IMR-90 (cell line): ENCODE data around the gene MSLN. TPM values are rescaled to one million over a fixed set of nuclear protein-coding genes. Genes with fewer than 3 reads are reported as not detected.

Experiments used
- ATAC-seq: fragments of 200-7000 bp; cut with Tn5 transposase; 2 replicates; pipeline ENCODE4 v1.9.1; 2020; ENCODE audit warnings: low read depth, mild to moderate bottlenecking, moderate library complexity
- BruUV-seq: library from RNA; stranded (reverse); fragments of 400-500 nt; replicated peaks from 2 replicates; lab custom pipeline; 2021; lab: Mats Ljungman, UMichigan
- CTCF ChIA-PET: fragments of 300-600 bp; formaldehyde crosslinking; extraction: SDS; loops from one replicate; lab custom pipeline; 2021; ENCODE audit warnings: antibody characterized with exemption; lab: Yijun Ruan, JAX
- POLR2A ChIA-PET: fragments of 300-600 bp; sonication (Branson Sonifier 250); formaldehyde crosslinking; loops from one replicate; lab custom pipeline; 2022; ENCODE audit warnings: antibody characterized with exemption; ENCODE audit not compliant: unreplicated experiment; lab: Charles Lee
- DNase-seq: peaks from one replicate; pipeline ENCODE4 v3.0.0; 2013
- H2AFZ ChIP-seq: replicated peaks from 2 replicates; pipeline ENCODE3; 2013; ENCODE audit warnings: low read length, mild to moderate bottlenecking; ENCODE audit not compliant: poor library complexity
- H2AK5ac ChIP-seq: 2 replicates; pipeline ENCODE4 v1.6.1; 2013; ENCODE audit warnings: low read depth, low read length, inconsistent platforms
- H2AK9ac ChIP-seq: replicated peaks from 2 replicates; pipeline ENCODE3; 2013; ENCODE audit warnings: mild to moderate bottlenecking, low read depth, low read length, moderate library complexity; ENCODE audit not compliant: poor library complexity
- H2BK120ac ChIP-seq: 2 replicates; pipeline ENCODE4 v1.6.1; 2013; ENCODE audit warnings: low read depth, low read length, inconsistent platforms
- H2BK15ac ChIP-seq: 3 replicates; pipeline ENCODE4 v1.6.1; 2013; ENCODE audit warnings: low read depth, low read length, inconsistent platforms
- H2BK20ac ChIP-seq: 2 replicates; pipeline ENCODE4 v1.6.1; 2013; ENCODE audit warnings: low read depth, mild to moderate bottlenecking, inconsistent platforms, low read length, moderate library complexity
- H2BK5ac ChIP-seq: 2 replicates; pipeline ENCODE4 v1.6.1; 2013; ENCODE audit warnings: mild to moderate bottlenecking, low read depth, low read length, inconsistent platforms; ENCODE audit not compliant: poor library complexity, severe bottlenecking
- H3K14ac ChIP-seq: replicated peaks from 2 replicates; pipeline ENCODE4 v1.6.1; 2013; ENCODE audit warnings: low read depth, low read length, inconsistent platforms
- H3K18ac ChIP-seq: 2 replicates; pipeline ENCODE4 v1.6.1; 2013; ENCODE audit warnings: low read depth, low read length, control low read depth
- H3K23ac ChIP-seq: 2 replicates; pipeline ENCODE4 v1.6.1; 2013; ENCODE audit warnings: low read depth, low read length, inconsistent platforms
- H3K27ac ChIP-seq: 2 replicates; pipeline ENCODE4 v1.5.1; 2013; ENCODE audit warnings: mild to moderate bottlenecking, control low read depth, low read length; ENCODE audit not compliant: insufficient read depth
- H3K27me3 ChIP-seq: 2 replicates; pipeline ENCODE4 v1.6.1; 2013; ENCODE audit warnings: low read length; ENCODE audit not compliant: control insufficient read depth, insufficient read depth
- H3K36me3 ChIP-seq: 2 replicates; pipeline ENCODE4 v1.6.1; 2013; ENCODE audit warnings: low read length, mixed read lengths; ENCODE audit not compliant: control insufficient read depth, insufficient read depth
- H3K4ac ChIP-seq: 2 replicates; pipeline ENCODE4 v1.6.1; 2013; ENCODE audit warnings: low read depth, low read length, inconsistent platforms
- H3K4me1 ChIP-seq: 2 replicates; pipeline ENCODE4 v1.6.1; 2013; ENCODE audit warnings: low read length, mixed read lengths; ENCODE audit not compliant: control insufficient read depth, insufficient read depth
- H3K4me2 ChIP-seq: 2 replicates; pipeline ENCODE4 v1.6.1; 2013; ENCODE audit warnings: low read depth, mild to moderate bottlenecking, control low read depth, low read length, moderate library complexity
- H3K4me3 ChIP-seq: 2 replicates; pipeline ENCODE4 v1.5.1; 2013; ENCODE audit warnings: low read depth, mild to moderate bottlenecking, control low read depth, low read length, moderate library complexity; ENCODE audit not compliant: insufficient read depth
- H3K56ac ChIP-seq: 2 replicates; pipeline ENCODE4 v1.6.1; 2013; ENCODE audit warnings: low read length, inconsistent platforms; ENCODE audit not compliant: insufficient read depth; ENCODE audit errors: extremely low read depth
- H3K79me1 ChIP-seq, 2 experiments: 2 replicates each; pipeline ENCODE4 v1.6.1; 2013; ENCODE audit warnings: low read length in 2 of 2, inconsistent platforms in 1 of 2, low read depth in 1 of 2
- H3K9ac ChIP-seq: 2 replicates; pipeline ENCODE4 v1.6.1; 2013; ENCODE audit warnings: low read depth, low read length, control low read depth
- H3K9me1 ChIP-seq: 2 replicates; pipeline ENCODE4 v1.6.1; 2013; ENCODE audit warnings: low read length, inconsistent platforms; ENCODE audit not compliant: insufficient read depth
- H3K9me3 ChIP-seq: 2 replicates; pipeline ENCODE4 v1.6.1; 2013; ENCODE audit warnings: low read length; ENCODE audit not compliant: control insufficient read depth, insufficient read depth
- H4K20me1 ChIP-seq: 2 replicates; pipeline ENCODE4 v1.6.1; 2013; ENCODE audit warnings: low read length, inconsistent platforms; ENCODE audit not compliant: insufficient read depth
- H4K5ac ChIP-seq: 2 replicates; pipeline ENCODE4 v1.6.1; 2013; ENCODE audit warnings: mild to moderate bottlenecking, low read depth, low read length, control low read depth
- H4K8ac ChIP-seq, 2 experiments: 2 replicates each; pipeline ENCODE4 v1.6.1; 2013; ENCODE audit warnings: low read depth in 2 of 2, low read length in 2 of 2, control low read depth in 1 of 2, inconsistent platforms in 1 of 2
- H4K91ac ChIP-seq: 2 replicates; pipeline ENCODE4 v1.6.1; 2013; ENCODE audit warnings: low read depth, low read length, inconsistent platforms; ENCODE audit not compliant: insufficient read depth
- BHLHE40 ChIP-seq: fragments of 150-350 bp; IDR thresholded peaks from 2 replicates; pipeline ENCODE4 v1.6.1; 2016; ENCODE audit warnings: mild to moderate bottlenecking, low read depth, low read length
- CEBPB ChIP-seq: IDR thresholded peaks from 2 replicates; pipeline ENCODE4 v1.6.1; 2012; ENCODE audit warnings: low read depth, low read length, improper control_type of control experiment
- CHD1 ChIP-seq: IDR thresholded peaks from 2 replicates; pipeline ENCODE4 v1.6.1; 2012; ENCODE audit warnings: low read depth, low read length, improper control_type of control experiment
- CTCF ChIP-seq: conservative IDR thresholded peaks from 2 replicates; pipeline ENCODE4 v1.5.1; 2012; ENCODE audit warnings: mild to moderate bottlenecking, low read depth, low read length, improper control_type of control experiment
- ELK1 ChIP-seq: fragments of 150-350 bp; IDR thresholded peaks from 2 replicates; pipeline ENCODE4 v1.6.1; 2016; ENCODE audit warnings: low read depth, mild to moderate bottlenecking, low read length, moderate library complexity, borderline replicate concordance
- FOS ChIP-seq: fragments of 150-350 bp; IDR thresholded peaks from 2 replicates; pipeline ENCODE4 v1.6.1; 2016; ENCODE audit warnings: low read depth, low read length
- MAFK ChIP-seq: IDR thresholded peaks from 2 replicates; pipeline ENCODE4 v1.6.1; 2012; ENCODE audit warnings: low read depth, low read length, improper control_type of control experiment
- MAZ ChIP-seq: IDR thresholded peaks from 2 replicates; pipeline ENCODE4 v1.6.1; 2012; ENCODE audit warnings: low read depth, mild to moderate bottlenecking, low read length, improper control_type of control experiment, moderate library complexity, borderline replicate concordance
- MXI1 ChIP-seq: IDR thresholded peaks from 2 replicates; pipeline ENCODE4 v1.6.1; 2012; ENCODE audit warnings: low read depth, mild to moderate bottlenecking, low read length, moderate library complexity, borderline replicate concordance
- NFE2L2 ChIP-seq: fragments of 150-350 bp; IDR thresholded peaks from 2 replicates; pipeline ENCODE4 v1.6.1; 2016; ENCODE audit warnings: low read depth, mild to moderate bottlenecking, low read length
- RAD21 ChIP-seq: IDR thresholded peaks from 2 replicates; pipeline ENCODE4 v1.6.1; 2012; ENCODE audit warnings: low read length, improper control_type of control experiment
- RCOR1 ChIP-seq: IDR thresholded peaks from 2 replicates; pipeline ENCODE4 v1.6.1; 2012; ENCODE audit warnings: mild to moderate bottlenecking, low read length, improper control_type of control experiment; ENCODE audit not compliant: insufficient replicate concordance
- USF2 ChIP-seq: fragments of 150-350 bp; IDR thresholded peaks from 2 replicates; pipeline ENCODE4 v1.6.1; 2017; ENCODE audit warnings: mild to moderate bottlenecking, antibody characterized with exemption, low read length, low read depth
- WGBS, 2 experiments: methylation state at CpG; one replicate each; pipeline versions ENCODE4 v1.1.5 to v1.1.7; 2013; ENCODE audit warnings: missing lambda C conversion rate in 2 of 2; ENCODE audit not compliant: insufficient read length in 1 of 2; ENCODE audit errors: extremely low coverage in 2 of 2; 5-methylcytosine and 5-hydroxymethylcytosine counted together
- dilution Hi-C: fragments of 300-500 bp; cut with HindIII; formaldehyde crosslinking; loops from one replicate; pipeline ENCODE4 v1.14.3; 2018; ENCODE audit warnings: low sequenced_read_pairs; ENCODE audit not compliant: unreplicated experiment
- in situ Hi-C: fragments of 300-500 bp; cut with MboI; formaldehyde crosslinking; loops from 3 replicates; pipeline ENCODE4 v1.14.3; 2019; ENCODE audit warnings: low sequenced_read_pairs, inconsistent platforms, mixed read lengths
- intact Hi-C: fragments of 100-400 bp; cut with micrococcal nuclease; formaldehyde crosslinking; loops from 2 replicates; pipeline ENCODE4 v1.10.0; 2022
- polyA plus RNA-seq, 3 experiments: library from polyadenylated mRNA; depleted of rRNA; stranded (reverse); fragments of >200 nt; gene quantifications; 2 replicates each; pipeline ENCODE4 v1.2.3, GENCODE V29; 2012; ENCODE audit warnings: low replicate concordance in 1 of 3
- total RNA-seq: library from RNA; depleted of rRNA; stranded (reverse); fragments of >200 nt; gene quantifications from 2 replicates; pipeline ENCODE4 v1.2.3, GENCODE V29; 2012

MSLN gene
- total and polyA plus RNA-seq, 2 of the 4 experiments (the other 2 are of a cell fraction), result 0.14 TPM; not detected in 1

GRCh38 chr16:743794-744500 is 16.6 kb upstream of the MSLN start:
- dilution Hi-C loops (no loop called here), intact Hi-C loops (loop anchor here (5.0 kb wide), 1 partner anchor 43 kb away; the partner anchor contains the start of genes CHTF18 and RPUSD1), in situ Hi-C loops (no loop called here)
- Histone ChIP-seq H3K9ac (no peak overlapping the region), H3K18ac (no peak overlapping the region), H3K23ac (no peak overlapping the region), H3K9me3 (no peaks in the 10 kb centered on the region), H4K8ac (no peak overlapping the region), H3K4me2 (no peak overlapping the region), H2BK15ac (no peak overlapping the region), H3K79me1 (peaks cover 7 to 15% of the 10 kb centered on the region in 2 experiments), H3K4ac (no peak overlapping the region), H3K27ac (no peak overlapping the region), H4K20me1 (0 out of 2 replicates have a peak, but pooled peaks cover 5% of the 10 kb centered on the region), H4K91ac (no peak overlapping the region), H2BK5ac (no peak overlapping the region), H4K5ac (no peak overlapping the region), H2BK20ac (no peak overlapping the region), H3K4me3 (no peak overlapping the region), H3K36me3 (0 out of 2 replicates have a peak, but pooled peaks cover 1% of the 10 kb centered on the region), H3K4me1 (peaks cover 5% of the 10 kb centered on the region; the same call in 1 of the 2 replicates), H3K9me1 (peaks cover 4% of the 10 kb centered on the region; the same call in 1 of the 2 replicates), H3K27me3 (no peaks in the 10 kb centered on the region), H2AK5ac (no peak overlapping the region), H3K14ac (no peak overlapping the region), H2BK120ac (no peak overlapping the region), H2AK9ac (no peak overlapping the region), H2AFZ (no peak overlapping the region), H3K56ac (no peak overlapping the region)
- no TSS peak for BruUV-seq
- DNase-seq (no peak), ATAC-seq (no peak)
- CTCF ChIA-PET, result no interaction called here
- POLR2A ChIA-PET, result no interaction called here
- WGBS, 2 experiments, result 73% methylated on average over 11 of the region's 21 CpGs; no CpG with 5 or more reads in 1 of the 2 experiments
- no peak for TF ChIP-seq FOS
- TF ChIP-seq MXI1, result no peak
- no peak for TF ChIP-seq MAZ
- TF ChIP-seq CTCF, result no peak; the same call in 1 of the 2 replicates
- TF ChIP-seq MAFK, result no peak
- TF ChIP-seq CEBPB, result no peak
- no peak for TF ChIP-seq NFE2L2
- no peak for TF ChIP-seq ELK1
- no peak for TF ChIP-seq RAD21
- TF ChIP-seq RCOR1, result no peak
- TF ChIP-seq USF2, result no peak
- no peak for TF ChIP-seq BHLHE40
- TF ChIP-seq CHD1, result no peak
